HG02623 (cell line): ENCODE data around the gene C1QTNF5.
A peak's percentile ranks its signal among the peaks of the same experiment; 100 is the strongest.

ENCODE experiments used
- ATAC-seq: cut with Tn5 transposase; IDR thresholded peaks from one replicate; pipeline ENCODE4 v1.9.1; 2021; ENCODE audit warnings: moderate library complexity; ENCODE audit not compliant: unreplicated experiment

The C1QTNF5 gene

DNA sequence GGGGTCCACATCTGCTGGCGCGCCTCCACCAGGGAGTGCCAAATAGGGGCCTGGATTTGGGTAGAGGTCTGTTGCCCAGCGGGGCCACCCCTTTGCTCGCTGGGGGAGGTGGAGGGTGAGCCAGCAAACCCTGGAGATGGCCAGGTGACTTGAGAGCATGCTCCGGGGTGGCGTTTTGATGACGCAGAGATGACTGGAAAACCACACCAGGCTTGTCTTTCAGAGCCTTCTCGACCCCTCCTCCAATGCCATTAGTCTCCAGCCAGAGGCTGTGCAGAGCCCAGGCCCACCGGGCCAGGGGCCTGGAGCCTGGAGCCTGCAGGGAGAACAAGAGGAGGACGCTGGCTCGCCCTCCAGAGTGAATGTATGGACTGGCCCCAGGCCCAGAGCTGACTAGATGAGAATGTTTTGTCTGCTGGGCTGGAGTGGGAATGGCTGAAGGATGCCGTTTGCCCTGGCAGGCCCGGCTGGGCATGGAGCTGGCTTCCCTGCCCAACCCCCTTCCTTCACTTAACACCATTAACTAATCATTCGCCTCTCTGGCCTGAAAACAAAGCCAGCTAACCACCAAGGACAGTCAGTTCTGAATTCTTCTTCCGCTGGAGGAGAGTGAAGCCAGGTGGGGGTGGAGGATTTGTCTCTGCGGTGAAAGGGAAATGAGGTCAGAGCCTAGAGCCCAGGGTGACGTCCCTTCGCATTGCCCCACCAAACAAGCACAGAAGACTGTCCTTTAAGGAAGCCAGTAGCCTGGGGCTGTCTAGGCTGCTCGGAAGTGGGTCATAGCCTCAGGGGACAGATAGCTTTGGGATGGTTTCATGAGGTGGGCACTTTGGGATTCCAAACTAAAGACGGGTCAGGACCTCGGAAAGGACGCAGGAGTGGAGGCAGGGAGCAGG lies 22.2 kb downstream of the C1QTNF5 start:
- no peak for ATAC-seq

DNA sequence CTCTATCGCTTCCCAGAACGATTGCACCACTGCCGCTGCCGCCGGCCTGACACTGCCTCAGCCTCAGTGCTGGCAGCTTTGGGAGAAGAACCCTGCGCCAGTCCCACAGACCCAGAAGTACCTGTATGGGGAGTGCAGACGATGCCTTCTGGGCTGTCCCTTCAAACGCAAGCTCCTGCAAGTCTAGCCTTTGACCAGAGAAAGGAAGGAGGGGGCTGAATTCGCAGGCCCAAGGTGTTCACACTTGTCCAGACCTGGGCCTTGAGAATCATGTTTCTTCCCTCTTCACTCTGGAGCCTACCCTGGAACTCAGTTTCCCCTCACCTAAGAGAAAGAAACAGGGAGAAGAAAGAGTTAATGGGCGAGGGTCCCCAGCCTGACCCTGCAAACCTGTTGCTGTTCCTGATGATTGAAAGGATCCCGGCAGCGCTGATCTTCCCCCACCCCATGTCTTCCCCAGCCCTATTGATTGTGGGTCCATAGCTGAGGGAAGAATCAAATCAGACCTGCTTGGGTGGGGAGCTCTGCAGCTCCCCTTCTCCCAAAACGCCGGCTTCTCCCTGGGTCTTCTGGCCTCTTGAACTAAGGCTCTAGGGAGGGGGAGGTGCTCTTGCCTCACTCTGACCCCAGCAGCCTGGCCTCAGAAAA lies 23.0 kb downstream of the C1QTNF5 start:
- no peak for ATAC-seq

DNA sequence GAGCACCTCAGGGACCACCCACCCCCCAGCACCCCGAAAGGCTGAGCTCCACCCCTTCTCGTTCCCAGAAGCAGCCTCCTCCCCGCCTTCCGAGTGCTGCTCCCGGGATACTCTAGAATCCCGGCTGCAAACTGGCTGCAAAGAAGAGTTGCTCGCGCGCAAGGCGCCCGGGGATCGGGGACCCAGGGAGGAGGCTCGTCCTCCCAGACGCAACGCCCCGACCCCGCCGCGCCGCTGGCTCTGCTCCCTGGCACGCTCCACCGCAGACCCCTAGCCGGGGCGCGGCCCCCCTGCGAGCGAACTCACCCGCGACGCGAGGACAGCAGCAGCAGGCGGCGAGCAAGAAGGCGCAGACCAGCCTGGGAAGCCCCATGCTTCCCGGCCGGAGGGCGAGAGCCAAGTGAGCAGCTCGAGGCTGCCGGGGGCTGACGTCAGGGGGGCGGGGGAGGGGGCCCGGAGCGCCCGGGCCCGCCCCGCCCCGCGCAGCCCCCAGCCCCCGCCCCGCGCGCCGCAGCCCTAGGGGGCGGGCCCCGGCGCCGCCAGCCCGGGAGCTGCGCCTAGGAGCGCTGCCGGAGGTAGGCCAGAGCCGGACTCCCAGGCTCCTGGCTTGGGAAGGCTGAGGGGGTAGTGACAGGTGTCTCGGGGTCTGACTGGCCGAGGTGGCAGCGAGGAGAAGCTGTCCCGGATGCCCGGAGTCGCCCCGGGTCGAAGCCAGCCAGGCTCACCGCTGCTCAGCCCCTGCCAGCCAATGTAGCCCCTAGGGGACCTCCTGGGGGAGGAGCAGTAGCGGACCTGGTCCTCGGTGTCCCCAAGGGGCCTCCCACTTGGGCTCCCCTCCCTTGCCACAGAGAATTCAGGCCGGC lies 23.7 kb downstream of the C1QTNF5 start, which contains the start of gene MCAM:
MCAM (minus strand) TSS at position 402 of the 863 bp plus-strand sequence; CDS start at position 373, 29 bp downstream.
- ATAC-seq, result no peak

DNA sequence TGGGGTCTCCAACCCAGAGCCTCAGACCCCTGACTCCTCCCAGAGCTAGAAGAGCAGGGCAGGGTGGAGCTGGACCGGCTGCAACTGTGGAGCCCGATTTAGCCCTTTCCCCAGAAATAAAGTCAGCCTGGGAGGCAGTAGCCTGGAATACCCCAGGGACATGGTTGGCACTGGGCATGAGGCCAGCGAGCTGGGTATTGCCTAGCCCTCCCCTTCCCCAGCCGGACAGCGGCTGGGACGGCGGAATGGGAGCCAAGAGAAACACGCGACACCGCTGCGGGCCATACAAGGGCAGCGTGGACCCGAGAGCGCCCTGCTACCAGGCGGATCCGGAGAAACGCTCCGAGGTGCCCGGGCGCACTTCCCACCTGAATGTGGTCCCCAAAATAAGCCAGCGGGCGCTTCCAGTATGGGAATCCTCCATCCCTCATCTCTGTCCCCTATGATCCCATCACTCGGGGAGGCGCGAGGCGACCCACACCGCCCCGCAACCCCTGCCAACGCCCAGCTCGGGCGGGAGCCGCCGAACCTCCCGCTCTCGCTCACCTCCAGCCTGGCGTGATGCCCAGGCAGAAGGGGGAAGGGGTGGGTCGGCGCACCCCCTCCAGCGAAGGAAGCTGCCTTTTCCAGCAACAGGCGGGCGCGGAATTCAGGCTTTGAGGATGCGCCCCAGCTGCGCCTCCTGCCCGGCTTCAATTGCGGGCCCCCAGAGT lies 24.5 kb downstream of the C1QTNF5 start:
- no peak for ATAC-seq

DNA sequence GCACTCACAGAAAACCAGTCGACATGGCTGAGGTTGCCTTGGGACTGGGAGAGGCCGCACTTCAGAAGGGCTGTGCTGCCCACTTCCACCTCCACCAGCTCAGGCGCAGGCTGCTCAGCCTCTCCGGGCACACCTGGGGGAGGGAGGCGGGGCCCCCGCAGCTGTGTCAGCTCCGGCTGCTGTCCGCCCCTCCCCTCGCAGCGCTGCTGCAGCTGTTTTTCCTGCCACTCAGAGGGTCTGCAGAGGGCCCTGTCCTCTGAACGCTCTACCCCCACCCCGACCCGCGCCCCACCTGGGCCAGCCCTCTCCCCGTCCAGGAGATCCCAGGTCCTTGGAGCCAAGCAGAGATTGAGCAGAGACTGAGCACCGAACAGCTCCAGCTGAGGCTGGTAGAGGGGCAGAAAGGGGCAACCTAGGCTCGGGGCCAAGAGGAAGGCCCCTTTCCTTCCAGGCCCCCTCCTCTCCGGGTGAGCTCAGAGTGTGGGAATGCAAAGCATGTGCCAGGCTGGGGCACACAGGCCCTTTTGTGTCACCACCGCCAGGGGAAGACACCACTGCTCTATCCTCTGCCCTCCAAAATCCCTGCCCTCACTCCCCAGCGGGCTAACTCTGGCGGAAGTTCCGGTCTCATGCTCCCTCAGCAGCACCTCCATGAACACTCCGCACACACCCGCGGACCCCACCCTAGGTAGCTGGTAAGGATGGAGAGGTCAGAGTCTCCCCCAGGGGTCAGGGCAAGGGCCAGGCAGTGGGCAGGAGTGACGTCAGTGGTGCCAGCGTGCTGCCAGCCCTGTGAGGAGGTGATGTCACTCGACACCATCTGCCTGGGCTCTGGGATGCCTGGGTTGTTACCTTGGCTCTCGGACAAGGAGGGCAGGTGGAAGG lies 25.3 kb downstream of the C1QTNF5 start:
- peak; percentile 39 for ATAC-seq

DNA sequence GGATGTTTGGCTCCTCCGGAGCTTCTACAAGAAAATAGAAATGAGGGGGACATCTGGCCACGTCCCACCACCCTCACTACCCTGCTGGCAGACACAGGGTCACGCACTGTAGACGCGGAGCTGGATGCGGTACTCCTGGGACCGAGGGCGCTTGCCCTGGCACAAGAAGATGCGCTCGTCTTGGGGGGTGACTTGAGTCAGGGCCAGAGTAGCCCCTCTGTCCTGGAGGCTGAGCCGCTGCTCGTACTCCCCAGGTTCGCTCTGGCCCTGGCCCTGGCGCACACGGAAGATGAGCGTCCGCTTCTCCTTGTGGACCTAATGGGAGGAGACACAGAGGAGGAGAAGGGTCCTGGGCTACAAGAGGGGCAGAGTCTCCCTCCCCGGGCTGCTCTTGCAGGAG lies 26.0 kb downstream of the C1QTNF5 start:
- ATAC-seq, result no peak

DNA sequence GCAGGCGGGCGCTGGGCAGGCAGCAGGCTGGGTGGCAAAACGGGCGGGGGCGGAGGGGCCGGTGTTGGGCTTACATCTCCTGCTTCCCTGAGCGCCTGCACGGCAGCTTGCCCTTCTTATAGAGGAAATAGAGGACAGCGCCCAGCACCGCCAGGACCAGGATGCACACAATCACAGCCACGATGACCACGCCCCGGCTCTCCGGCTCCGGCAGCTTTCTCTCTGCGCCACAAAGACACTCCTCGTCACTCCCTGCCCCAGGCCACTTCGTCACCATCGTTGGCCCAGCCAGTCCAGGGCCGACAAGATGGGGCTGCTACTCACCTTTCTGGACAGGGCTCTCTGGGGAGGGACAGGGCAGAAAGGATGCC lies 30.0 kb downstream of the C1QTNF5 start:
- no peak for ATAC-seq

DNA sequence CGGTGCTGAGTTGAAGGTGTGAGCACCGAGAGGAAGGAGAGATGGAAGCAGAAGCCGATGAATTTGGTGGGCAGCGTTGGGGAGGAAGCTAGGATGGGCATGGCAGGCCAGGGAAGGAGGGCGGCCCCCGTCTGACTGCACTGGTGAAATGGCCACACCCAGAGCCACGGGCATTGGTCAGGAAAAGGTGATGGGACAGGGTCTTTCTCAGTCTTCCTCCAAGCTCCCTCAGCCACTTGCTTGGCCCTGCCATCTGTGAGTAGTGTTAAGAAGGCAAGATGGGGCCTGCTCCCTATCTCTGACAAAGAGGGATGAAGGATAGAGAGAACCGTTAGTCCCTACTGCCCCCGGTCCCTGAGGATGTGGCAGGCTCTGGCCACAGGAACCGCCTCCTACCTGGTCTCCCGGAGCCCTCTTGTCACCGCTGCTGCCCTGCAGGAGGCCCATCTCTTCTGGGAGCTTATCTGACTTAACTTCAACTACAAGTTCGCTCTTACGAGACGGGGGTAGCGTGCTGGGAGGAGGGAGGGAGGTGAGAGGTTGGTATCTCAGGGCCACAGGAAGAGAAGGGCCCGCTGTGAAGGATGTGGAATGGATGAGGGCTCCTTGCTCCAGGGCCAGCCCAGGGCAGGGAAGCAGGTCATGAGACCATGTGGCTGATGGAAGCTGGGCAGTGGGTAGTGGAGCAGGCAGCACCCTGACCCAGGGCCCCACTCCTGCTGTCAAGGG lies 30.6 kb downstream of the C1QTNF5 start:
- ATAC-seq, result no peak

DNA sequence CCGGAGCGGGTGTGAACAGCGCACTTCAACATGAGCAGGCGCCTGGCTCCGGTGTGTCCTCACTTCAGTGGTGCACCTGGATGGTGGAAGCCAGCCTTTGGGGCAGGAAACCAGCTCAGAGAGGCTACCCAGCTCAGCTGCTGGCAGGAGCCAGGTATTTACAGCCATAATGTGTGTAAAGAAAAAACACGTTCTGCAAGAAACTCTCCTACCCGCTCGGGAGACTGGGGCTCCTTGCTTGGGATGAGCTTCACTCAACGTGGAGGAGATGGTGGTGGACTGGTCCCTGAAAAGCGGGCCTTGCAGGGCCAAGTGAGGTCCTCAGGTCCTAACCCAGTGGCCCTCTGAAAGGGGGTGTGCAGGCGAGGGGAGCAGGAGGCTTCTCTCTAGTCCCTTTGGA lies 31.3 kb downstream of the C1QTNF5 start:
- no peak for ATAC-seq

DNA sequence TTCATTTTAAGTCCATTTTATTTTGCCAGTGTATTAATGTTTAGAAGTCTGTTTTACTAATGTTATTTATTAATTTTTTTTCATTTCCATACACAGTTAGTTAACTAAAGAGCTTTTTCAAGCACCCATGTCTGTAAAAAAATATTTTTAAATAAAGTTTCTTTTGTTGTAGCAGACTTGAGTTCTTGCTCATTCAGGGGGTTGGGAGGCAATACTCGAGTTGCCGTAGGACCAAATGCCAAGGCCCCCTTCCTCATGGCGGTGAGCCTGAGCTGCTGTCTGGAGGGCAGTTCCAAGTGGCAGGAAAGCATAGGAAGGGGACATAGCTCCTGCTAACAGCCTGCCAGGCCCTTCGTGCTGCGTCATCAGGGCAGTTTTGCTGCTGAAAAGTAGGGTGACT lies 32.7 kb downstream of the C1QTNF5 start:
- ATAC-seq, result no peak

DNA sequence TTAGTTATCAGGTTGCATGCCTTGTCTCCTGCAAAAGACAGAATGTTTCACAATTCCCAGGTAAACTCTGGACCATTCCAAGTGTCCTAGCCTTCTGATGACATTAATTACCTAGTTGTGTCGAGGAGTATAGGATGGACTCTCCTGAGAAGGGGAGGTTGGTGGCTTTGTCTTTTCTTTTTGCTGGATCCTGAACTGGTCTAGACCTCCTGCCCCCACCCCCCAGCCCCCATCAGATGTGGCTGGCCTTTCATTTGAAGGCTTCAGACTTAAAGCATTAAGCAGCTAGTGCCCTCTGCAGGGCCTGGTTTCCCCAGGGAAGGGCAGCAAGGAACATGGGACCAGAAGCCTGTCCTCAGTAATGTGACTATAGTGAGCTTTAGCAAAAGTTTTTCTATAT lies 33.5 kb downstream of the C1QTNF5 start:
- no peak for ATAC-seq

DNA sequence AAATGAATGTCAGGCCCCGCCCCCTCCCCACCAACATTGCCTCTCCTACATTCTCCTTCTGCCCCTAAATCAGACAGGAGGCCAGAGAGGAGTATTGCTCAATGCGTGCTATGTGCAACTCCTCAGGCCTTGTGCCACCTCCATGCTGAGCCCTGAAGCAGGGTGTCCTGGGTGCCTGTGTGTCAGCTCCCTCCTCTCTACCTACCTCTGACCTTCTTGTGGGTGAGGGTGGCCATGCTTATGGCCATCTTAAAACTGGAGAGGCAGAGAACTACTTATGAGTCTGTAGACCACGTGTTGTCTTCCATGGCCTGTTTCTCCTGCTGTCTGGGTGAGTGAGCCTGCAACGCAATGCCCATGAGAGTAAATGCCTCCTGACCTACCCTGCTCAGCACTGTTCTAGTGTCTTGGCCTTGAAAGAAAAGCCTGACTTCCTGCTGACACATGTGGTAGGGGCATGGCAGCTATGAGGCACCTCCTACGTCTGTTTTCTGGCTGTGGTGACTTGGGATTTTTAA lies 34.3 kb downstream of the C1QTNF5 start:
- ATAC-seq, result no peak

DNA sequence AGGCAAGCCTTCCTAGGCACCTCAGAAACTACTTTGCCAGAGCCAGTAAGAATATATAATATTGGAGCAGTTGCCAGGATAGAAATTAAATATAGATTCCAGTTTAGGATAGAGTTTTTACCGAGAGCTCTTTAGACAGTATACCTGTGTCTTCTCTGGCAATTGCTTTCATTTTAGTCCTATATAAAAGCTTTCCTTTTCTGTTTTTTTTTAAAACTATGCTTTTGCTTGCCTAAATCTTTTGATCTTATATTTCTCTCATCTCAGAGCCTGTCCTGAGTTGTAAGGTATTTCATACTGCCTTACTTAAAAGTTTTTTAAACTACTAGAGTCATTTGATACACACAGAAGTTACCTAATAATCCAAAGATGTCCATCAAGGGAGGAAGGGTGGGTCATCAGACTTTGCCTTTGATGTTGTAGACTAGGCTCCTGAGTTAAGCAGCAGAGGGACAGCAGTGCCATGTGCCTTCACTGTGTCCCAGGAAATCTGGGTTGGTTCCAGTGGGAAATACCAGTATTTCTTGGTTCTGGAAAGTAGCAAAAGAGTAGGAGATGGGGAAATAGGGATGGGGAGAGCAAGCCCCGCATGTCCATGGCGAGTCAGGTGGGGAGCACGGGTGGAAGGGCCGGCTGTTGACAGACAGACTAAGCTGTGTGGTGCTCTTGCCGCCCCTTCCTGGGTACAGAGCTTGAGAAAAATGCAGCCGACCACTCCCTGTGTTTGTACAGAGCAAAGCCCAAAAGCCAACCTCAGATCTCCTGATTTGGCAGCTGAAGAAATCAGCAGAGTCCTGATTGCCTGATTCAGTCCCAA lies 34.9 kb downstream of the C1QTNF5 start:
- ATAC-seq, result no peak

DNA sequence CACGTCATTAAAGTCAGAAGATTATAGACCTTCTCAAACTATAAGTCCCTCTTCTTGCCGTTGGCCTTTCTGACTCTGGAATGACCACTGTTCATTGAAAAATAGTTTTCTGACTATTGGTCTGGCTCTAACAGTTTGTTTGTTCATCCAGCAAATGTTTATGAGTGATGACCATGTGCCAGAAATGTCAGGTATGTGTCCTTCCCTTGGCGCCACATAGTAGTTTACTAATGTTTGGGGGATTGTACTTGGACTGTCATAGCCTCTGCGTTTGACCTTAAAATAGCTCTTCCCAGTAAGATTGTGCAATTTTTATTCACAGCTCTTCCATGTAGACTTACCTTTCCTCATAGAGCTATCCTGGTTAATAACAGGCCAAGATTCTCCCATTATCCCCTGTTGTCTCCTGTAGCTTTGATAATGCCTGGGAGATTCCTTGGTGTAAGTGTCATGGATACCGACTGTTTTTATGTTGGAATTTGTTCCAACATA lies 37.4 kb downstream of the C1QTNF5 start:
- no peak for ATAC-seq

DNA sequence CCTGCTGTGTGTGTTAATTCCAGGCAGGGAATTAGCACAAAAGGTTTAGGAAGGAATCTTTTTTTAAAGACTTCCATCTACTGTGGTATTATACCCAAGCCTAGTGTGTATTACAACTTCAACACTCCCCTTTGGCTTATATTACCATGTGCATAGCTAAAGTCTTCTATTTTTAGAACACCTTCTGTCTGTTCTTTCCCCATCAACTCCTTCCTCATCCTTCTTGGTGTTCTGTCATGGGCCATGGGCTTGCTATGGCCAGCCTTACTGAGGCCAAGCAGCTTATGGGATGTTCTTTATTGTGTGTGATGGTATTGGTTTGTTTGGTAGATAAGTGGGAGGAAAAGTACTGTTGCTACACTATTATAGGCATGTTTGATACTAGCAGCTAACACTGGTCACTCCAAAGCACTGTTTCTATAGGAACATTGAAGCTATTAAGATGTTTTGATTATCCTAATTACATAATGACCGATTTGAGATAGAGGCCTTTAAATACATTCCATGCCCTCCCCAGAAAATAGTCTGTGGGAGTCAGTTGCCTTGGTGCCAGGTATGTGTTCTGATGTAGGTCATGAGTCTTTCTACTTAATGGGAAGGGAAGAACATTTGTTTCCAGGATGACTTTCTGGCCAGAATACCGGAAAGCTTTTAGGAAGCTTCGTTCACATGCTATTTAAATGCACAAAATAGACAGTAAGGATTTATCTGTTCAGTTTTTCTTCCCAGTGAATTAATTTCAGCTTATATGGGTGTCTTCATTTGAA lies 40.3 kb downstream of the C1QTNF5 start:
- ATAC-seq, result no peak

DNA sequence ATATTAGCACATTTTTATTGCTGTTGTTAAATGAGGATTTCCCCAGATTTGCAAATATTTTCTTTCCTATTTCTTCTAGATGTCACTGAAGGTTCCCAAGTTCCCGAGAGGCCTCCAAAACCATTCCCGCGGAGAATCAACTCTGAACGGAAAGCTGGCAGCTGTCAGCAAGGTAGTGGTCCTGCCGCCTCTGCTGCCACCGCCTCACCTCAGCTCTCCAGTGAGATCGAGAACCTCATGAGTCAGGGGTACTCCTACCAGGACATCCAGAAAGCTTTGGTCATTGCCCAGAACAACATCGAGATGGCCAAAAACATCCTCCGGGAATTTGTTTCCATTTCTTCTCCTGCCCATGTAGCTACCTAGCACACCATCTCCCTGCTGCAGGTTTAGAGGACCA lies 41.3 kb downstream of the C1QTNF5 start:
- ATAC-seq, result no peak

DNA sequence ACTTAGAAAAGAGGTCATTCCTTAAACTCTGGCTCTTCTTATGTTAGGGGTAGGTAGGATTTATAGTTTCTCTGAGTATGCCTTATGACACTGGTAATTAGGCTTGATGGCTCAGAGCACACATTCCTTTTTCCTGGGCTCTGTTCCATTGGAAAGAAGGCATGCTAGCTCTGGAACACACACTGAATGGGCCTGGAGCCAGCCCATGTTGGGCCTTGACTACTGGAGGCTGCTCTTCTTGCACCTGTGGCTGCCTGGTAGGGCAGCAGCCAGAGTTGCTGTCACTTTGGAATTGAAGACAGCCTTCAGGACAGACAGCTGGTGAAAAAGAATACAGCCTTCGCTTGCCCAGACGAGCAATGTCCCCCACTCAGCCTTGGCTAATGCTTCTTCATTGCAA lies 42.0 kb downstream of the C1QTNF5 start:
- ATAC-seq, result no peak
